GM23338 (cell line): Measurements from ENCODE around the gene ZNF536. TPM values are rescaled to one million over a fixed set of nuclear protein-coding genes. Genes with fewer than 3 reads are reported as not detected.

Experiments used
- ATAC-seq: fragments of 200-7000 bp; cut with Tn5 transposase; 3 replicates; pipeline ENCODE4 v1.9.1; 2020
- DNase-seq: peaks from one replicate; pipeline ENCODE4 v3.0.0-alpha.2; 2015; ENCODE audit warnings: low spot score
- H2AFZ ChIP-seq: fragments of 200-600 bp; sonication (generic); 2 replicates; pipeline ENCODE4 v1.8.0; 2016; ENCODE audit warnings: antibody characterized with exemption, mild to moderate bottlenecking, moderate library complexity
- H3F3A ChIP-seq: fragments of 200-600 bp; sonication (generic); replicated peaks from 2 replicates; pipeline ENCODE4 v1.8.0; 2017; ENCODE audit warnings: antibody characterized with exemption, mixed run types, low read depth
- H3K27ac ChIP-seq: fragments of 200-600 bp; sonication (generic); 2 replicates; pipeline ENCODE4 v1.6.1; 2016; ENCODE audit warnings: low read depth
- H3K27me3 ChIP-seq: fragments of 200-600 bp; sonication (generic); 2 replicates; pipeline ENCODE4 v1.8.0; 2016; ENCODE audit warnings: mild to moderate bottlenecking, mixed run types, moderate library complexity; ENCODE audit not compliant: insufficient read depth
- H3K36me3 ChIP-seq: fragments of 200-600 bp; sonication (generic); 2 replicates; pipeline ENCODE4 v1.8.0; 2016; ENCODE audit warnings: mild to moderate bottlenecking; ENCODE audit not compliant: insufficient read depth
- H3K4me1 ChIP-seq: fragments of 200-600 bp; sonication (generic); 2 replicates; pipeline ENCODE4 v1.8.0; 2016; ENCODE audit warnings: mild to moderate bottlenecking, moderate library complexity; ENCODE audit not compliant: insufficient read depth
- H3K4me2 ChIP-seq: fragments of 200-600 bp; sonication (generic); 2 replicates; pipeline ENCODE4 v1.7.1; 2017; ENCODE audit warnings: mixed run types
- H3K4me3 ChIP-seq: fragments of 200-600 bp; sonication (generic); 2 replicates; pipeline ENCODE4 v1.6.1; 2016; ENCODE audit warnings: mixed run types
- H3K79me2 ChIP-seq: fragments of 200-600 bp; sonication (generic); replicated peaks from 2 replicates; pipeline ENCODE4 v1.8.0; 2017; ENCODE audit warnings: mild to moderate bottlenecking; ENCODE audit not compliant: insufficient read depth
- H3K9me2 ChIP-seq: fragments of 200-600 bp; sonication (generic); 2 replicates; pipeline ENCODE4 v1.8.0; 2017; ENCODE audit not compliant: insufficient read depth
- H4K20me1 ChIP-seq: fragments of 200-600 bp; sonication (generic); replicated peaks from 2 replicates; pipeline ENCODE4 v1.8.0; 2017; ENCODE audit warnings: mild to moderate bottlenecking; ENCODE audit not compliant: insufficient read depth
- H3K27ac Mint-ChIP-seq: 2 replicates; pipeline ENCODE4 v1.8.0; 2020; ENCODE audit warnings: inconsistent platforms, mild to moderate bottlenecking, moderate library complexity, mixed read lengths
- H3K27me3 Mint-ChIP-seq: 3 replicates; pipeline ENCODE4 v1.8.0; 2022; ENCODE audit warnings: low read depth, mild to moderate bottlenecking, moderate library complexity, mixed read lengths, inconsistent platforms; ENCODE audit not compliant: insufficient read depth, poor library complexity
- H3K36me3 Mint-ChIP-seq: 3 replicates; pipeline ENCODE4 v1.8.0; 2021; ENCODE audit warnings: low read depth, mild to moderate bottlenecking, inconsistent platforms, moderate library complexity, mixed read lengths
- H3K4me1 Mint-ChIP-seq: 3 replicates; pipeline ENCODE4 v1.8.0; 2020; ENCODE audit warnings: mild to moderate bottlenecking, inconsistent platforms, mixed read lengths
- H3K4me3 Mint-ChIP-seq: 3 replicates; pipeline ENCODE4 v1.8.0; 2021; ENCODE audit warnings: moderate library complexity, mild to moderate bottlenecking, inconsistent platforms, mixed read lengths
- H3K9me3 Mint-ChIP-seq: 3 replicates; pipeline ENCODE4 v1.8.0; 2020; ENCODE audit warnings: moderate library complexity, mild to moderate bottlenecking, inconsistent platforms, mixed read lengths
- CREB1 ChIP-seq: fragments of 250-450 bp; sonication (Bioruptor Pico); IDR thresholded peaks from 2 replicates; pipeline ENCODE4 v1.5.0; 2020; ENCODE audit warnings: low read depth, mild to moderate bottlenecking, moderate library complexity
- CTCF ChIP-seq, 2 experiments: fragments of 200-600 bp in 1 of 2; sonication (generic) in 1 of 2; conservative IDR thresholded peaks; 2 replicates each; pipeline versions ENCODE4 v1.5.1 to v1.6.1; 2016 to 2017; ENCODE audit warnings: antibody characterized with exemption in 2 of 2, low read depth in 2 of 2, mild to moderate bottlenecking in 2 of 2, moderate library complexity in 1 of 2
- ETS1 ChIP-seq: IDR thresholded peaks from 2 replicates; pipeline ENCODE4 v1.6.1; 2016; ENCODE audit warnings: antibody characterized with exemption
- EZH2 ChIP-seq: fragments of 200-600 bp; sonication (generic); IDR thresholded peaks from one replicate; pipeline ENCODE4 v1.8.0; 2017; ENCODE audit warnings: antibody characterized with exemption, mild to moderate bottlenecking, low read depth; ENCODE audit not compliant: unreplicated experiment
- EZH2phosphoT487 ChIP-seq: fragments of 200-600 bp; sonication (generic); IDR thresholded peaks from one replicate; pipeline ENCODE4 v1.8.1; 2018; ENCODE audit warnings: antibody characterized with exemption; ENCODE audit not compliant: unreplicated experiment
- JUNB ChIP-seq: IDR thresholded peaks from one replicate; pipeline ENCODE4 v1.6.1; 2016; ENCODE audit warnings: antibody characterized with exemption; ENCODE audit not compliant: unreplicated experiment
- NANOG ChIP-seq: IDR thresholded peaks from 2 replicates; pipeline ENCODE4 v1.6.1; 2016; ENCODE audit warnings: antibody characterized with exemption, borderline replicate concordance
- POLR2AphosphoS5 ChIP-seq: IDR thresholded peaks from 2 replicates; pipeline ENCODE4 v1.6.1; 2016; ENCODE audit warnings: antibody characterized with exemption, low read depth
- REST ChIP-seq: IDR thresholded peaks from one replicate; pipeline ENCODE4 v1.6.1; 2018; ENCODE audit warnings: antibody characterized with exemption; ENCODE audit not compliant: unreplicated experiment
- STAT1 ChIP-seq: IDR thresholded peaks from one replicate; pipeline ENCODE4 v1.6.1; 2016; ENCODE audit warnings: antibody characterized with exemption; ENCODE audit not compliant: unreplicated experiment
- ZNF114 ChIP-seq: fragments of 250-450 bp; sonication (Bioruptor Pico); IDR thresholded peaks from 2 replicates; pipeline ENCODE4 v1.5.0; 2020; ENCODE audit warnings: mild to moderate bottlenecking, moderate library complexity
- ZNF331 ChIP-seq: fragments of 250-450 bp; sonication (Bioruptor Pico); IDR thresholded peaks from 2 replicates; pipeline ENCODE4 v1.5.0; 2020; ENCODE audit warnings: low read depth, mild to moderate bottlenecking, moderate library complexity
- ZNF462 ChIP-seq: fragments of 250-450 bp; sonication (Bioruptor Pico); IDR thresholded peaks from 2 replicates; pipeline ENCODE4 v1.5.0; 2020; ENCODE audit warnings: mild to moderate bottlenecking, moderate library complexity
- polyA plus RNA-seq: library from polyadenylated mRNA; unstranded; fragments of >200 nt; fragmentation: Nextera tagmentation; extraction: Ambion mirVana; gene quantifications from 2 replicates; pipeline ENCODE4 v1.2.1, GENCODE V29; 2016
- total RNA-seq: library from RNA; depleted of rRNA; stranded (reverse); fragments of >200 nt; shearing (Covaris generic); gene quantifications from 2 replicates; pipeline ENCODE4 v1.2.3, GENCODE V29; 2014

The ZNF536 gene
- total and polyA plus RNA-seq, 2 experiments from 2014 or later, result 0.07 TPM; not detected in 1

- Mint-ChIP-seq H3K9me3 (no peaks in the 10 kb centered on the region), H3K27ac (no peak overlapping the region), H3K4me1 (no peaks in the 10 kb centered on the region; the same call in 2 of the 3 replicates), H3K4me3 (no peak overlapping the region), H3K36me3 (no peaks in the 10 kb centered on the region; the same call in 2 of the 3 replicates), H3K27me3 (peaks cover 2% of the 10 kb centered on the region)
- no peak overlapping the region for H3K4me3 ChIP-seq
- no peak for DNase-seq
- no peak overlapping the region for H3K4me2 ChIP-seq
- no peak for ATAC-seq
- no peaks in the 10 kb centered on the region for H3K4me1 ChIP-seq
- no peaks in the 10 kb centered on the region for H4K20me1 ChIP-seq
- H3K9me2 ChIP-seq, result peaks cover 10% of the 10 kb centered on the region
- H3K36me3 ChIP-seq, result no peaks in the 10 kb centered on the region
- no peaks in the 10 kb centered on the region for H3K79me2 ChIP-seq
- no peak for TF ChIP-seq ZNF114
- no peak for TF ChIP-seq ZNF462 (CRISPR knock-in tag)
- no peak for TF ChIP-seq ETS1
- TF ChIP-seq STAT1, result no peak
- no peak for TF ChIP-seq CTCF (conservative IDR thresholded peaks at IDR 0.05; ENCODE audit: low read depth in 2 of 2)
- no peak for TF ChIP-seq REST
- no peak for TF ChIP-seq ZNF331 (CRISPR knock-in tag)
- no peak for TF ChIP-seq NANOG
- TF ChIP-seq JUNB, result no peak
- TF ChIP-seq POLR2AphosphoS5, result no peak
- TF ChIP-seq CREB1 (CRISPR knock-in tag), result no peak
- TF ChIP-seq EZH2phosphoT487, result no peak
- no peak for TF ChIP-seq EZH2
- H3F3A ChIP-seq, result no peaks in the 10 kb centered on the region
- H3K27me3 ChIP-seq, result no peaks in the 10 kb centered on the region
- no peak overlapping the region for H3K27ac ChIP-seq
- H2AFZ ChIP-seq, result no peak overlapping the region
These were observed 35.9 kb upstream of the ZNF536 start for GRCh38 chr19:30336290-30336689.
